Neural cell (in vitro differentiated cells): Measurements from ENCODE around the gene IQSEC2.

Source experiments
- EZH2 ChIP-seq: fragments of 200-600, 300-800 bp; shearing (Covaris generic), sonication (generic); IDR thresholded peaks from 2 replicates; pipeline ENCODE4 v1.6.1; 2014; ENCODE audit warnings: antibody characterized with exemption, low read length, borderline replicate concordance, mild to moderate bottlenecking; ENCODE audit not compliant: insufficient read depth, poor library complexity, severe bottlenecking
- REST ChIP-seq: IDR thresholded peaks from 2 replicates; pipeline ENCODE4 v1.6.1; 2012; ENCODE audit warnings: borderline replicate concordance
- SMC3 ChIP-seq: fragments of 450-650 bp; conservative IDR thresholded peaks from 2 replicates; pipeline ENCODE4 v1.6.1; 2014; ENCODE audit warnings: antibody characterized with exemption, mild to moderate bottlenecking, moderate library complexity; ENCODE audit not compliant: poor library complexity
- TF ChIP-seq, protein P1 (sequence below): fragments of 450-650 bp; IDR thresholded peaks from 2 replicates; pipeline ENCODE4 v1.5.1; 2014; ENCODE audit warnings: antibody characterized with exemption, mild to moderate bottlenecking, moderate library complexity; ENCODE audit not compliant: poor library complexity, severe bottlenecking

- no peak for TF ChIP-seq REST
- TF ChIP-seq, protein P1, sequence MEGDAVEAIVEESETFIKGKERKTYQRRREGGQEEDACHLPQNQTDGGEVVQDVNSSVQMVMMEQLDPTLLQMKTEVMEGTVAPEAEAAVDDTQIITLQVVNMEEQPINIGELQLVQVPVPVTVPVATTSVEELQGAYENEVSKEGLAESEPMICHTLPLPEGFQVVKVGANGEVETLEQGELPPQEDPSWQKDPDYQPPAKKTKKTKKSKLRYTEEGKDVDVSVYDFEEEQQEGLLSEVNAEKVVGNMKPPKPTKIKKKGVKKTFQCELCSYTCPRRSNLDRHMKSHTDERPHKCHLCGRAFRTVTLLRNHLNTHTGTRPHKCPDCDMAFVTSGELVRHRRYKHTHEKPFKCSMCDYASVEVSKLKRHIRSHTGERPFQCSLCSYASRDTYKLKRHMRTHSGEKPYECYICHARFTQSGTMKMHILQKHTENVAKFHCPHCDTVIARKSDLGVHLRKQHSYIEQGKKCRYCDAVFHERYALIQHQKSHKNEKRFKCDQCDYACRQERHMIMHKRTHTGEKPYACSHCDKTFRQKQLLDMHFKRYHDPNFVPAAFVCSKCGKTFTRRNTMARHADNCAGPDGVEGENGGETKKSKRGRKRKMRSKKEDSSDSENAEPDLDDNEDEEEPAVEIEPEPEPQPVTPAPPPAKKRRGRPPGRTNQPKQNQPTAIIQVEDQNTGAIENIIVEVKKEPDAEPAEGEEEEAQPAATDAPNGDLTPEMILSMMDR = no peak
- TF ChIP-seq EZH2 = no peak
- TF ChIP-seq SMC3 = no peak
Observed at GRCh38 chrX:53288189-53288588, 6.8 kb upstream of the IQSEC2 start.
